Ammon's horn (tissue), 1 donor: ENCODE data around the gene MBTPS1.
"Not testable (repeated sequence)": the region's sequence is repeated elsewhere in the genome, so short reads cannot be mapped to it uniquely, and the experiment has no call there.

ENCODE experiments used
- DNase-seq: peaks from one replicate; pipeline ENCODE4 v3.0.0-alpha.2; 2016; ENCODE audit warnings: low spot score

The MBTPS1 gene

GRCh38 chr16:84137287-84137686 lies 20.5 kb upstream of the MBTPS1 start:
- no peak for DNase-seq

GRCh38 chr16:84136331-84137125 lies 19.8 kb upstream of the MBTPS1 start:
- DNase-seq: no peak

GRCh38 chr16:84132527-84133285 lies 16.0 kb upstream of the MBTPS1 start:
- DNase-seq: no peak

- DNase-seq: no peak
Observed at GRCh38 chr16:84131117-84131516, 14.4 kb upstream of the MBTPS1 start.

- no peak for DNase-seq
Observed at GRCh38 chr16:84124257-84125073, 7.7 kb upstream of the MBTPS1 start.

GRCh38 chr16:84121007-84121406 lies 4.3 kb upstream of the MBTPS1 start:
- no peak for DNase-seq

- no peak for DNase-seq
Observed at GRCh38 chr16:84120023-84120422, 3.3 kb upstream of the MBTPS1 start.

GRCh38 chr16:84119368-84119767 lies 2.6 kb upstream of the MBTPS1 start:
- no peak for DNase-seq

GRCh38 chr16:84118315-84118714 lies 1.6 kb upstream of the MBTPS1 start:
- not testable (repeated sequence) for DNase-seq

GRCh38 chr16:84117494-84117843 lies 727 bp upstream of the MBTPS1 start:
- peak; percentile 55 for DNase-seq

GRCh38 chr16:84115919-84116719 lies 623 bp downstream of the MBTPS1 start:
- peak; percentile 36 for DNase-seq

- not testable (repeated sequence) for DNase-seq
Observed at GRCh38 chr16:84111949-84112348, 4.8 kb downstream of the MBTPS1 start.

- no peak for DNase-seq
Observed at GRCh38 chr16:84111525-84111924, 5.2 kb downstream of the MBTPS1 start.

- no peak for DNase-seq
Observed at GRCh38 chr16:84110527-84110926, 6.2 kb downstream of the MBTPS1 start.

GRCh38 chr16:84109598-84110335 lies 7.0 kb downstream of the MBTPS1 start:
- DNase-seq: peak; percentile 46

GRCh38 chr16:84107921-84108320 lies 8.8 kb downstream of the MBTPS1 start:
- no peak for DNase-seq

GRCh38 chr16:84105948-84106740 lies 10.6 kb downstream of the MBTPS1 start:
- no peak for DNase-seq

GRCh38 chr16:84105301-84105815 lies 11.4 kb downstream of the MBTPS1 start:
- peak; percentile 48 for DNase-seq

GRCh38 chr16:84104231-84104630 lies 12.5 kb downstream of the MBTPS1 start:
- DNase-seq: no peak

GRCh38 chr16:84103678-84104077 lies 13.1 kb downstream of the MBTPS1 start:
- no peak for DNase-seq
